22Rv1 (cell line): ENCODE measurements around the gene IFNL2.
"Not testable (repeated sequence)": the region's sequence is repeated elsewhere in the genome, so short reads cannot be mapped to it uniquely, and the experiment has no call there.

ENCODE experiments used
- H3K27ac ChIP-seq: fragments of 450-650 bp; 2 replicates; pipeline ENCODE4 v1.5.1; 2017
- CTCF ChIP-seq: fragments of 450-650 bp; IDR thresholded peaks from 2 replicates; pipeline ENCODE4 v1.5.1; 2017; ENCODE audit warnings: mild to moderate bottlenecking
- ZFX ChIP-seq: fragments of 450-650 bp; IDR thresholded peaks from 2 replicates; pipeline ENCODE4 v1.6.1; 2017; ENCODE audit warnings: antibody characterized with exemption, borderline replicate concordance

Gene IFNL2

GRCh38 chr19:39238209-39238608 is 30.0 kb upstream of the IFNL2 start:
- TF ChIP-seq CTCF (no peak), ZFX (no peak)
- no peak overlapping the region for H3K27ac ChIP-seq

GRCh38 chr19:39238944-39239343 is 29.3 kb upstream of the IFNL2 start:
- no peak overlapping the region for H3K27ac ChIP-seq
- TF ChIP-seq CTCF (no peak), ZFX (no peak)

- TF ChIP-seq CTCF (no peak), ZFX (no peak)
- no peak overlapping the region for H3K27ac ChIP-seq
These were observed 27.8 kb upstream of the IFNL2 start for GRCh38 chr19:39240421-39240820.

- H3K27ac ChIP-seq = not testable (repeated sequence)
These were observed 24.5 kb upstream of the IFNL2 start for GRCh38 chr19:39243741-39244140.

- not testable (repeated sequence) for H3K27ac ChIP-seq
These were observed 23.6 kb upstream of the IFNL2 start, which contains the start of gene IFNL3 for GRCh38 chr19:39244410-39245100. TSS of gene IFNL3 (minus strand) at chr19:39245006. CDS start at chr19:39244967, 39 bp downstream.

- not testable (repeated sequence) for H3K27ac ChIP-seq
These were observed 23.0 kb upstream of the IFNL2 start for GRCh38 chr19:39245166-39245565.

DNA sequence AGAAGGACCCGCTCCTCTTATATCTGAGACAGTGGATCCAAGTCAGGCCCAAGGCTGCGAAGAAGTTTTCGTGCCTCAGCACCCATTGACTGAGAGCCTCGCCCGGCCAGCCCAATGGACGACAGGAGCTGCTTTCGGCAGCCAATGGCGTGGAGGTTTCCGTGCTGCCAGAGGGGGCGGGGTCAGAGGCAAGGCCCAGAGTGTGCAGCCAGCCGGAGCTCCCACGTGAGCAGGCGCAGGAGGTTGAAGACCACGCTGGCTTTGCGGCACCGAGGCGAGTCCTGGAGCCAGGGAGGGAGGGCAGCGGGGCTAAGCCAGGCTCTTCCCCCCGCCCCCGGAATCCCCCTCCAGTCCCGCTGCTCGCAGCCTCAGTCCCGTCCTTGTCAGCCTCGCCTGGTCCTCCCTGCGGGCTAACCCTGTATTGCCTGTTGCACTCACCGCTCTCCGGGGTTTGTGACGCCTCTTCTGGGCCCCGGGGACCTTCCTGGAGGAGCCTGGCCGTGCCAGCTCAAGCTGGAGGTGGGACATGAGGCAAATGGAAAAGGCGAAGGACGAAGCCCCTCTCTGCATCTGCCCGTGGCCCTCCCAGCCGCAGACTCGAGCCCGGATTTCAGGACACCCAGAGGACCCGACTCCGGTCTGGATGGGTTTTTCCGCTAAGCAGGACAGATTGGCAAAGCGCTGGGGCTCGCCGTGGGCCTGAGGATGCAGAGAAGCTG is 21.1 kb upstream of the IFNL2 start:
- H3K27ac ChIP-seq = no peak overlapping the region
- no peak for TF ChIP-seq ZFX
- no peak for TF ChIP-seq CTCF

DNA sequence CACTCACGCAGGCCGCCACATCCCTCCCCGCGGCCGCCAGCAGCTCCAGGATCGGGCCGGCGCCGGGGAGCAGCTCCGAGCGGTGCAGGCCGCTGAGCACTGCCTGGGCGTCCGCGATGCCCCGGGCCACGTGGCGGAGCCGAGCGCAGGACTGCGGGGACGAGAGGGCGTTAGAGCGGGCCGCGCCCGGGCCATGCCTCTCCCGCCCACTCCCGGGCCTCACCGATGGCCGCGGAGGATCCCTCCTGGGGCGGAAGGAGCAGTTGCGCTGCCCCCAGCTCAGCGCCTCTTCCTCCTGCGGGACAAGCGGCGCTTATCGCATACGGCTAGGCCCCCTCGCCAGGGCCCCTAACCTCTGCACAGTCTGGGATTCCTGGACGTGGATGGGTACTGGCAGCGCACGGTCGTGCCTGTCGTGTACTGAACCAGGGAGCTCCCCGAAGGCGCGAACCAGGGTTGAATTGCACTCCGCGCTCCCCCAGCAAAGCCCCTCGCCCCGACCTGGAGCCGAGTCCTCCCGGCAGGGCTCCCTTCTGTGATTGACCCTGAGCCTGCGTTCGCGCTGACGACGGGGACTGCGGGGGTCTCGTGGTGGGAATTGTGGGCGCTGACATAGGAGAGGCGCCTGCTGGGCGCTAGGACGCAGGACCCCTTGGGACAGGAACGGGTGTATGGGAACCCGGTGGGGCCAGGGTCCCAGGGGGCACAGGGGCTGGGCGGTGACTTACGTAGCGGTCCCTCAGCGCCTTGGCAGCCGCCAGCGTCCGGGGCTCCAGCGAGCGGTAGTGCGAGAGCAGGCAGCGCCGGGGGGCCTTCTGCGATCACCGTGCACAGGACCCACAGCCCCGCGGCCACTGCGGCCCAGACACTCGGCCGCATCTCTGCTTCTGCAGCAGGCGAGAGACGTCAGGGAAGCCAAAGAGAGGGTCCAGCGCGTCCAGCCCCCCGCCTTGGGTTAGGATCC is 20.2 kb upstream of the IFNL2 start:
- H3K27ac ChIP-seq = no peak overlapping the region
- TF ChIP-seq ZFX (no peak), CTCF (no peak)
